ENCODE results near the gene RASA3. TPM values are rescaled to one million over a fixed set of nuclear protein-coding genes. Genes with fewer than 3 reads are reported as not detected.
"Not testable (repeated sequence)": the region's sequence is repeated elsewhere in the genome, so short reads cannot be mapped to it uniquely, and the experiment has no call there.

The RASA3 gene
- total RNA-seq, 2 donors from 2014 or later, result 39.4 to 44.1 TPM

GRCh38 chr13:114020134-114020533, 112.3 kb downstream of the RASA3 start:
- H3K36me3 Mint-ChIP-seq; ATAC-seq; DNase-seq (ENCODE audit: low spot score in 2 of 2); H3K9me3 Mint-ChIP-seq; H3K27ac Mint-ChIP-seq: not testable (repeated sequence)

GRCh38 chr13:114019367-114019766, 113.1 kb downstream of the RASA3 start:
- H3K36me3 Mint-ChIP-seq, result no peaks in the 10 kb centered on the region
- no peak for ATAC-seq
- H3K9me3 Mint-ChIP-seq, result no peaks in the 10 kb centered on the region
- peak in 1 of 2 donors; percentile 46 for DNase-seq (ENCODE audit: low spot score in 2 of 2)
- H3K27ac Mint-ChIP-seq, result peak overlapping the region in 1 of 2 donors; percentile 46

GRCh38 chr13:114018461-114019055, 113.9 kb downstream of the RASA3 start:
- DNase-seq (ENCODE audit: low spot score in 2 of 2), result no peak
- H3K27ac Mint-ChIP-seq, result peak overlapping the region; percentile 46 to 85
- no peak for ATAC-seq
- no peaks in the 10 kb centered on the region for H3K9me3 Mint-ChIP-seq
- no peaks in the 10 kb centered on the region for H3K36me3 Mint-ChIP-seq

- no peak for ATAC-seq
- no peak for DNase-seq (ENCODE audit: low spot score in 2 of 2)
- Mint-ChIP-seq H3K27ac (peak overlapping the region; percentile 46 to 85), H3K9me3 (no peaks in the 10 kb centered on the region), H3K36me3 (no peaks in the 10 kb centered on the region)
Observed at GRCh38 chr13:114017966-114018365, 114.5 kb downstream of the RASA3 start.

GRCh38 chr13:114017028-114017630, 115.3 kb downstream of the RASA3 start:
- Mint-ChIP-seq H3K27ac (peak overlapping the region; percentile 65 to 85), H3K9me3 (no peaks in the 10 kb centered on the region), H3K36me3 (no peaks in the 10 kb centered on the region)
- ATAC-seq (no peak), DNase-seq (ENCODE audit: low spot score in 2 of 2) (no peak)

- peak overlapping the region; percentile 73 to 85 for H3K27ac Mint-ChIP-seq
- no peak for DNase-seq (ENCODE audit: low spot score in 2 of 2)
- no peaks in the 10 kb centered on the region for H3K36me3 Mint-ChIP-seq
- no peak for ATAC-seq
- no peaks in the 10 kb centered on the region for H3K9me3 Mint-ChIP-seq
Observed at GRCh38 chr13:114016321-114017027, 115.9 kb downstream of the RASA3 start.

GRCh38 chr13:114015969-114016295, 116.5 kb downstream of the RASA3 start:
- no peaks in the 10 kb centered on the region for H3K9me3 Mint-ChIP-seq
- peak; percentile 18 to 51 for ATAC-seq
- peak overlapping the region; percentile 73 to 85 for H3K27ac Mint-ChIP-seq
- DNase-seq (ENCODE audit: low spot score in 2 of 2), result no peak
- no peaks in the 10 kb centered on the region for H3K36me3 Mint-ChIP-seq

GRCh38 chr13:114015111-114015968, 117.1 kb downstream of the RASA3 start:
- no peaks in the 10 kb centered on the region for H3K36me3 Mint-ChIP-seq
- H3K9me3 Mint-ChIP-seq, result no peaks in the 10 kb centered on the region
- ATAC-seq (no peak), DNase-seq (ENCODE audit: low spot score in 2 of 2) (no peak)
- H3K27ac Mint-ChIP-seq, result peak overlapping the region; percentile 14 to 85

- H3K27ac Mint-ChIP-seq, result no peak overlapping the region
- H3K36me3 Mint-ChIP-seq, result no peaks in the 10 kb centered on the region
- DNase-seq (ENCODE audit: low spot score in 2 of 2), result no peak
- H3K9me3 Mint-ChIP-seq, result no peaks in the 10 kb centered on the region
- ATAC-seq, result no peak
Observed at GRCh38 chr13:114013952-114014629, 118.3 kb downstream of the RASA3 start.

- Mint-ChIP-seq H3K9me3 (no peaks in the 10 kb centered on the region), H3K36me3 (no peaks in the 10 kb centered on the region), H3K27ac (no peak overlapping the region)
- ATAC-seq (no peak), DNase-seq (ENCODE audit: low spot score in 2 of 2) (no peak)
Observed at GRCh38 chr13:114013336-114013735, 119.1 kb downstream of the RASA3 start.

- Mint-ChIP-seq H3K27ac (no peak overlapping the region), H3K9me3 (no peaks in the 10 kb centered on the region), H3K36me3 (no peaks in the 10 kb centered on the region)
- DNase-seq (ENCODE audit: low spot score in 2 of 2) (no peak), ATAC-seq (no peak)
Observed at GRCh38 chr13:114012921-114013320, 119.5 kb downstream of the RASA3 start.

GRCh38 chr13:114012141-114012540, 120.3 kb downstream of the RASA3 start:
- peak in 1 of 2 donors; percentile 8 for ATAC-seq
- no peaks in the 10 kb centered on the region for H3K36me3 Mint-ChIP-seq
- DNase-seq (ENCODE audit: low spot score in 2 of 2), result no peak
- no peaks in the 10 kb centered on the region for H3K9me3 Mint-ChIP-seq
- no peak overlapping the region for H3K27ac Mint-ChIP-seq

GRCh38 chr13:114011226-114011625, 121.2 kb downstream of the RASA3 start:
- no peak for DNase-seq (ENCODE audit: low spot score in 2 of 2)
- Mint-ChIP-seq H3K9me3 (no peaks in the 10 kb centered on the region), H3K27ac (peak overlapping the region; percentile 31 to 89), H3K36me3 (no peaks in the 10 kb centered on the region)
- peak in 1 of 2 donors; percentile 14 for ATAC-seq

GRCh38 chr13:114010401-114011101, 121.9 kb downstream of the RASA3 start:
- no peak for DNase-seq (ENCODE audit: low spot score in 2 of 2)
- H3K9me3 Mint-ChIP-seq, result no peaks in the 10 kb centered on the region

GRCh38 chr13:114009590-114010400, 122.6 kb downstream of the RASA3 start:
- Mint-ChIP-seq H3K36me3 (no peaks in the 10 kb centered on the region), H3K27ac (peak overlapping the region in 1 of 2 donors; percentile 31), H3K9me3 (no peaks in the 10 kb centered on the region)
- ATAC-seq (peak in 1 of 2 donors; percentile 16), DNase-seq (ENCODE audit: low spot score in 2 of 2) (no peak)

More at GRCh38 chr13:114010401-114011101, 121.9 kb downstream of the RASA3 start:
- ATAC-seq, result peak; percentile 7 to 49
- Mint-ChIP-seq H3K36me3 (no peaks in the 10 kb centered on the region), H3K27ac (peak overlapping the region; percentile 31 to 89)

Measured in activated naive CD4-positive, alpha-beta T cell treated with anti-CD3 and anti-CD28 coated beads, Interleukin-2, amount 50 U/mL, for 72 hours (primary cell).